Stomach (tissue), 9 donors: ENCODE measurements around the gene LDLRAD3. TPM values are rescaled to one million over a fixed set of nuclear protein-coding genes. Genes with fewer than 3 reads are reported as not detected.

Experiments
- DNase-seq, 2 donors: peaks; one replicate each; pipeline versions ENCODE4 v3.0.0 to v3.0.0-alpha.2; 2013 to 2019
- H3K27ac ChIP-seq, 5 donors: fragments of 200-600 bp in 4 of 5; sonication (generic) in 4 of 5; one replicate each; pipeline ENCODE4 v1.5.1; 2013 to 2019; ENCODE audit warnings: mild to moderate bottlenecking in 1 of 5, moderate library complexity in 1 of 5
- H3K27me3 ChIP-seq, 3 donors: fragments of 200-600 bp; sonication (generic); one replicate each; pipeline ENCODE4 v1.5.1; 2017 to 2019; ENCODE audit warnings: mixed run types in 1 of 3
- H3K36me3 ChIP-seq, 4 donors: fragments of 200-600 bp; sonication (generic); 1 replicate in 3 of 4; 2 replicates in 1 of 4; pipeline ENCODE4 v1.5.1; 2016 to 2019
- H3K4me1 ChIP-seq, 4 donors: fragments of 200-600 bp; sonication (generic); one replicate each; pipeline ENCODE4 v1.5.1; 2016 to 2019
- H3K4me3 ChIP-seq, 4 donors: fragments of 200-600 bp; sonication (generic) in 3 of 4; one replicate each; pipeline ENCODE4 v1.5.1; 2016 to 2019; ENCODE audit warnings: mild to moderate bottlenecking in 1 of 4
- H3K9me3 ChIP-seq, 4 donors: fragments of 200-600 bp; sonication (generic); one replicate each; pipeline ENCODE4 v1.5.1; 2016 to 2019
- EP300 ChIP-seq: sonication (generic); formaldehyde crosslinking; IDR thresholded peaks from one replicate; pipeline ENCODE4 v1.6.1; 2017; ENCODE audit warnings: antibody characterized with exemption
- POLR2A ChIP-seq, 4 donors: fragments of 450-650 bp; IDR thresholded peaks; one replicate each; pipeline ENCODE4 v1.6.1; 2016; ENCODE audit warnings: antibody characterized with exemption in 4 of 4, control low read depth in 2 of 4, mild to moderate bottlenecking in 1 of 4, moderate library complexity in 1 of 4
- POLR2AphosphoS5 ChIP-seq, 3 donors: sonication (generic); formaldehyde crosslinking; IDR thresholded peaks; one replicate each; pipeline ENCODE4 v1.6.1; 2016; ENCODE audit warnings: antibody characterized with exemption in 3 of 3
- WGBS, 5 donors: extraction: QIAGEN DNeasy Blood & Tissue Kit in 3 of 5; methylation state at CpG; one replicate each; pipeline versions ENCODE4 v1.1.5 to v1.1.7; 2013 to 2018; 5-methylcytosine and 5-hydroxymethylcytosine counted together
- intact Hi-C: fragments of 100-400 bp; cut with DNase I; formaldehyde crosslinking; loops from one replicate; pipeline ENCODE4 v1.15.1; 2023; ENCODE audit warnings: low total_unique reads
- polyA plus RNA-seq, 3 donors: library from polyadenylated mRNA; stranded (reverse); fragments of 200-250 nt; gene quantifications; one replicate each; pipeline ENCODE4 v1.2.3, GENCODE V29; 2013
- total RNA-seq, 5 donors: library from RNA; depleted of rRNA; stranded (reverse); fragments of >200 nt; gene quantifications; one replicate each; pipeline versions ENCODE4 v1.1.0 to v1.2.3, GENCODE V29; 2014 to 2016
- TF ChIP-seq, protein P1 (sequence below), 7 experiments: fragments of 450-650 bp in 4 of 7; fragments of 200-600 bp in 3 of 7; sonication (generic) in 3 of 7; IDR thresholded peaks; one replicate each; pipeline ENCODE4 v1.5.1; 2016 to 2019; ENCODE audit warnings: antibody characterized with exemption in 7 of 7, control low read depth in 2 of 7, mild to moderate bottlenecking in 1 of 7
- donor health status: healthy with polysubstance abuse.
- donor health status: Bipolar disorder and iron deficiency.
- donor health status: healthy.

Gene LDLRAD3
- total and polyA plus RNA-seq, 8 donors, result 2.0 to 22.8 (median 7.9) TPM

DNA sequence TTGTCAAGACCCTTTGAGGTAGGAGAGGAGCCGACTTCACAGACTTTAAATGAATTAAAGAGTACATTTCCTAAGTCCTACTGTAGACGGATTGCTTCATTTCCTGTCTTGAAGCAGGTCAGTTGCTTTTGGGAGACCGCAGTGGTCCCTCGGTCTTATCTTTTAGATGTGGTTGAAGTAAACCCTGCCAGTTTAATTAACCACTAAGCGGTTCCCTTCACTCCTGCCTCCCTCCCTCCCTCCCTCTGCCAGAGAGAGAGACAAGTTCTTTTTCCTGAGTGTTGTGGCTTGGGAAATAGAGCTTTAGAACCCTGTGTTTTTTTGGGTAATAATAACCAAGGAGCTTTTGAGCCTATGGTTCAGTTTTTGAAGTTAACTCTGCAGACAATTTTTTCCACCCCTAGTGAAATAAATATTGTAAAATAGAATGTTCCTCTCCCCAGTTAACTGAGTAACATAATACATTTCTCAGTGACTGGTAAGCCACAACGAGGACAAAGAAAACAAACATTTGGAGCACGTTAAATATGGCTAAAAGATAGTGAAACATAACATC is 147.5 kb downstream of the LDLRAD3 start:
- WGBS, 5 donors, result 43 to 59% (median 55%) methylated on average over 7 of the region's 7 CpGs
- H3K27me3 ChIP-seq, result no peaks in the 10 kb centered on the region
- intact Hi-C loops, result no loop called here

DNA sequence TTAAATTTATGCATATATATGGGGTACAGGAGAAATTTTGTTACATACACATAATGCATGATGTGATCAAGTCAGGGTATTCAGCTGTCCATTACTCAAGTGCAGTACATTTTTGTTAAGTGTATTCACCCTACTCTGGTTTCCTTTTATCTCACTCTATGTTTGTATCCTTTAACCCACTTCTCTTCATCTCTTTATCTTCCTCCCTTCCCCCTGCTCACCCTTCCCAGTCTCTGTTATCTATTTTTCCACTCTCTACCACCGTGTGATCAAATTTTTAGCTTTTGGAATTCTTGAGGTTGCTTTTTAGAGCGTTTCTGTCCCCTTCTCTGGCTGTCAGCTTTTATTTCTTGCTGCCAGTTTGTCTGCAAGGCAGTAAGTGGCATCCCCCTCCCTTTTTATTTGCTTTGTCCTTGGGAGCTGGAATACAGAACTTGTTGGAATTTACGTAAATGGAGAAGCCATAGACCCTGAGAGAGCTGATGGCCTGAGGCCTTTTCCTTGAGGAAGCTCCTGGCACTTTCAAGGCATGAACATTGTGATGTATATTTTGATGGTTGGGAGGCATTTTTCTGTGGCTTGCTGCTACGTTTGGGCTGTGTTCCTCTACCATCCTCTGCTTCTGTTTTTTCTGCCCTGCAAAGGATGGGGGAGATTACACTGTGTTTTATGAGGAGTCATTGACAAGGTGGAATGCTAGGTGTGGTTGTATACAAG is 148.6 kb downstream of the LDLRAD3 start:
- TF ChIP-seq, protein P1, sequence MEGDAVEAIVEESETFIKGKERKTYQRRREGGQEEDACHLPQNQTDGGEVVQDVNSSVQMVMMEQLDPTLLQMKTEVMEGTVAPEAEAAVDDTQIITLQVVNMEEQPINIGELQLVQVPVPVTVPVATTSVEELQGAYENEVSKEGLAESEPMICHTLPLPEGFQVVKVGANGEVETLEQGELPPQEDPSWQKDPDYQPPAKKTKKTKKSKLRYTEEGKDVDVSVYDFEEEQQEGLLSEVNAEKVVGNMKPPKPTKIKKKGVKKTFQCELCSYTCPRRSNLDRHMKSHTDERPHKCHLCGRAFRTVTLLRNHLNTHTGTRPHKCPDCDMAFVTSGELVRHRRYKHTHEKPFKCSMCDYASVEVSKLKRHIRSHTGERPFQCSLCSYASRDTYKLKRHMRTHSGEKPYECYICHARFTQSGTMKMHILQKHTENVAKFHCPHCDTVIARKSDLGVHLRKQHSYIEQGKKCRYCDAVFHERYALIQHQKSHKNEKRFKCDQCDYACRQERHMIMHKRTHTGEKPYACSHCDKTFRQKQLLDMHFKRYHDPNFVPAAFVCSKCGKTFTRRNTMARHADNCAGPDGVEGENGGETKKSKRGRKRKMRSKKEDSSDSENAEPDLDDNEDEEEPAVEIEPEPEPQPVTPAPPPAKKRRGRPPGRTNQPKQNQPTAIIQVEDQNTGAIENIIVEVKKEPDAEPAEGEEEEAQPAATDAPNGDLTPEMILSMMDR (IDR thresholded peaks at IDR 0.05), result no peak
- intact Hi-C loops, result no loop called here
- peaks cover 0 to 10% (median 3%) of the 10 kb centered on the region in 4 donors for H3K36me3 ChIP-seq
- no peak overlapping the region for H3K4me3 ChIP-seq
- no peak overlapping the region for H3K27ac ChIP-seq
- WGBS, 5 donors, result 55 to 73% (median 67%) methylated on average over 4 of the region's 4 CpGs
- DNase-seq, result no peak
- H3K9me3 ChIP-seq, result peaks cover 0 to 8% (median 0%) of the 10 kb centered on the region in 4 donors
- H3K4me1 ChIP-seq, result peaks cover 0 to 10% (median 7%) of the 10 kb centered on the region in 4 donors
- H3K27me3 ChIP-seq, result no peaks in the 10 kb centered on the region

More for the DNA sequence above, 147.5 kb downstream of the LDLRAD3 start:
- no peak overlapping the region for H3K27ac ChIP-seq
- peaks cover 0 to 8% (median 0%) of the 10 kb centered on the region in 4 donors for H3K9me3 ChIP-seq
- H3K4me1 ChIP-seq, result peaks cover 0 to 10% (median 7%) of the 10 kb centered on the region in 4 donors
- H3K36me3 ChIP-seq, result peaks cover 0 to 10% (median 3%) of the 10 kb centered on the region in 4 donors
- DNase-seq, result no peak
- H3K4me3 ChIP-seq, result no peak overlapping the region
- TF ChIP-seq POLR2AphosphoS5 (IDR thresholded peaks at IDR 0.05) (no peak), POLR2A (IDR thresholded peaks at IDR 0.05) (no peak), EP300 (no peak)
- TF ChIP-seq, protein P1 (IDR thresholded peaks at IDR 0.05), result no peak

DNA sequence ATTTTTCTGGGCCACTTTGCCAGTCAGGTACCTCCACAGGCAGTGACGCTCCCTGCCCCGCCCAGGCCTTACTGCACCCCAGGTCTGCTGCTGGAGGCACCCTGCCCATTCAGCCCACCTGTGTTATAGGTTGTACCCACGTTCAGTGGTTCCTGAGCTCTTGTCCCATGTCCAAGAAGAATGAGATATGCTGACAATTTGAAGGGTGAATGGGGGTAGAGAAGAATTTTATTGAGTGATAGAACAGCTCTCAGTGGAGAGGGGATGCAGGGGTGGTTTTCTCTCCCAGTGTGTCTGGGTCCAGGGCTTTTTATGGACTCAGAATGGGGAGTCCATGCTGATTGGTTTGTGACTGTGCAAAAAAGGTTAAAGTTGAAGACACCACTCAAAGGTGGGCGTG is 149.7 kb downstream of the LDLRAD3 start:
- DNase-seq, result no peak
- Histone ChIP-seq H3K27ac (no peak overlapping the region), H3K4me3 (no peak overlapping the region), H3K36me3 (peaks cover 0 to 10% (median 3%) of the 10 kb centered on the region in 4 donors), H3K27me3 (no peaks in the 10 kb centered on the region), H3K9me3 (peaks cover 0 to 8% (median 0%) of the 10 kb centered on the region in 4 donors), H3K4me1 (peaks cover 0 to 10% (median 4%) of the 10 kb centered on the region in 4 donors)
- WGBS, 5 donors, result 74 to 92% (median 91%) methylated on average over 4 of the region's 4 CpGs
- no peak for TF ChIP-seq EP300
- no peak for TF ChIP-seq POLR2A (IDR thresholded peaks at IDR 0.05)
- TF ChIP-seq POLR2AphosphoS5 (IDR thresholded peaks at IDR 0.05), result no peak
- TF ChIP-seq, protein P1 (IDR thresholded peaks at IDR 0.05), result no peak
- intact Hi-C loops, result no loop called here

DNA sequence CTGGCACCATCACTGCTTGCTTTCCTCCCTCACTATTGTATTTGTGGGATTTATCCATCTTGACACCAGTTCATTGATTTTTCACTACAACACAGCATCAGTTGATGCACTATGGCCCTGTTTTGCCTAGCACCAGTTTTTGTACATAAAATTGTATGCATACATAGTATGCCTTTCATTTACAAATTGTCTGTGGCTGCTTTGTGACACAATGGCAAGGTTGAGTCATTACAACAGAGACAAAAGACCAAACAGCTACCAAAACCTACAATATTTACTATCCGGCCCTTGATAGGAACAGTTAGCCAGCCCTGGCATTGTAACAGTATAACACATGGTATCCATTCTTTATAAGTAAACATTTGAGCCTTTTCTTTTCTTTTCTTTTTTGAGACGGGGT is 150.3 kb downstream of the LDLRAD3 start:
- intact Hi-C loops, result no loop called here
- WGBS, 5 donors, result 47 to 100% (median 95%) methylated on average over 2 of the region's 2 CpGs
- TF ChIP-seq POLR2AphosphoS5 (IDR thresholded peaks at IDR 0.05), result no peak
- no peak for TF ChIP-seq POLR2A (IDR thresholded peaks at IDR 0.05)
- TF ChIP-seq, protein P1 (IDR thresholded peaks at IDR 0.05), result no peak
- TF ChIP-seq EP300, result no peak
- no peak for DNase-seq
- no peak overlapping the region for H3K4me3 ChIP-seq
- H3K27ac ChIP-seq, result no peak overlapping the region
- no peaks in the 10 kb centered on the region for H3K27me3 ChIP-seq
- H3K4me1 ChIP-seq, result peaks cover 0 to 10% (median 4%) of the 10 kb centered on the region in 4 donors
- peaks cover 0 to 10% (median 0%) of the 10 kb centered on the region in 4 donors for H3K36me3 ChIP-seq
- H3K9me3 ChIP-seq, result peaks cover 0 to 8% (median 0%) of the 10 kb centered on the region in 4 donors
